Activated CD8-positive, alpha-beta memory T cell treated with anti-CD3 and anti-CD28 coated beads for 36 hours (primary cell): ENCODE measurements around the gene RASL12. TPM values are rescaled to one million over a fixed set of nuclear protein-coding genes. Genes with fewer than 3 reads are reported as not detected.

Experiments
- CTCF ChIA-PET: fragments of 350-600 bp; sonication (Branson Sonifier 250); formaldehyde crosslinking; loops from one replicate; lab custom pipeline; 2021; ENCODE audit warnings: antibody characterized with exemption; lab: Charles Lee
- POLR2A ChIA-PET: fragments of 350-600 bp; sonication (Branson Sonifier 250); formaldehyde crosslinking; loops from one replicate; lab custom pipeline; 2021; ENCODE audit warnings: antibody characterized with exemption; lab: Charles Lee
- total RNA-seq, 2 experiments: library from RNA; stranded (reverse); gene quantifications; one replicate each; pipeline ENCODE4 v1.2.3, GENCODE V29; 2021

RASL12 gene
- total RNA-seq, 2 experiments from 2014 or later, result not detected

DNA sequence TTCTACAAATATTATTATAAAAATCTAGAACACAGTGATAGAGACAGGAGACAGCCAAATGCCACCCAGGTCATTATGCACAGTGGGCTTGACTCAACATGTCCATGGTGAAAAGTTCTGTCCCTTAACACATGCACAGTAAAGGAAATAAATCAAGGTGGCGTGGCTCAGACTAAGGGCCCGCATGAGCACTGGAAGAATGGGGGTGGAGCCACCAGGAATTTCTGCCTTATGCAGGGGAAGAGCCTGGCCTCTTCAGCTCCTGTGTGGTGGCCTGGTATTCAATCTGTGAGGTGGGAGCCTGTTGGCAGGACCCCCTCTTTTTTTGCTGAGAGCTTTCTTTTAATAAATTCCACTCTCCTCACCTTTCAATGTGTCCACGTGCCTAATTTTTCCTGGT is 60.9 kb downstream of the RASL12 start:
- CTCF ChIA-PET, result no interaction called here
- POLR2A ChIA-PET, result no interaction called here

DNA sequence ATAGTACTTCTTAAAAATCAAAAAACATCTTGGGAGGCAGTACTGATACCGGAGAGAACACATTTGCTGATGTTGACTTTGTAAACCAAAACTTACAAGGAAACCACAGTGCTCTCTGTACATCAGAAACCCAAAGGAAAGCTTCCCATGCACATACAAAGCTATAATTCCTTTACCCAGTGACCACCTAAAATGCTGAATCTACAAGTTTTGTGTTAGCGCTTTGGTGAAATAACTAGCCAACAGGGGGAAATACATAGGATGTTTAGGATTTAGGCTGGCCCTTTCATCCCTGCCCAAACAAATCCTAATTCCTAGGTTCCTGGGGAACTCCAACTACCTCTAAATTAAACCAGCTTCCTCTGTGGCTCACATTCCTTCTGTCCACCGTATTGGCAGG is 62.8 kb downstream of the RASL12 start:
- ChIA-PET POLR2A (no interaction called here), CTCF (no interaction called here)

Other genes starting within 250 kb of the RASL12 start
- 10 to 100 TPM; 25.5 to 27.8 TPM for gene PIF1, start 242.3 kb downstream of the RASL12 start, total RNA-seq
- 10 to 100 TPM; 12.8 to 13.9 TPM for gene PLEKHO2, start 226.1 kb downstream of the RASL12 start, total RNA-seq
- 1 to 10 TPM; 2.2 to 2.3 TPM for gene ANKDD1A, start 156.1 kb downstream of the RASL12 start, total RNA-seq
- gene SPG21, start 78.1 kb downstream of the RASL12 start, total RNA-seq, result 10 to 100 TPM; 69.4 to 69.6 TPM
- gene MTFMT, start 38.4 kb downstream of the RASL12 start, total RNA-seq, result 10 to 100 TPM; 24.8 to 27.1 TPM
- not detected for gene SLC51B, start 22.6 kb downstream of the RASL12 start, total RNA-seq
- gene KBTBD13, start 8.8 kb upstream of the RASL12 start, total RNA-seq, result not detected
- gene UBAP1L, start 47.2 kb upstream of the RASL12 start, total RNA-seq, result 1 to 10 TPM; 2.8 to 2.9 TPM
- 10 to 100 TPM; 38.3 to 39.4 TPM for gene PDCD7, start 65.8 kb upstream of the RASL12 start, total RNA-seq
- 10 to 100 TPM; 62.8 to 67.6 TPM for gene CLPX, start 117.4 kb upstream of the RASL12 start, total RNA-seq
- gene CILP, start 143.5 kb upstream of the RASL12 start, total RNA-seq, result under 1 TPM in 1 of 2 experiments, not detected in 1; 0.04 TPM
- gene PARP16, start 218.9 kb upstream of the RASL12 start, total RNA-seq, result 10 to 100 TPM; 11.3 to 12.5 TPM
- not detected for gene RNU5A-1, start 228.1 kb upstream of the RASL12 start, total RNA-seq
- not detected for gene RNU5B-1, start 236.7 kb upstream of the RASL12 start, total RNA-seq